ENCODE data around the gene CRYBG3.

CRYBG3 gene

DNA sequence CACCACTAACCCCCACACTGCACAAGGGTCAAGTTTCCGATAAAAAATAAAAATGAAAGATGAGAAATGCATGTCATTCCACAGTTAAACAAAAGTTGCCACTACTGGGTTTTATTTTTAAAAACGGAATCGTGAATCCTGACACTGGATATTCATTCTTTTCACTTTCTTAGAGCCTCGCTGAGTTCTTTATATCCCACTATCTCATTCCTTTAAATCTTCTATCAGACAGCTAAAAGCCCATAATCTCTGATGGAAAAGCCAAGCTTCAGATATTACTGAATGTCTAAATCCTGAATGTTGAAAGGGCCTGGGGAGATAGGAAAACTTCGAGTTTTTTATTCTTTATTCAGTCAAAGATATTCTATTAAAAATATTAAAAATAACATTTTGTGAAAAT is 138.7 kb downstream of the CRYBG3 start:
- DNase-seq (ENCODE audit: insufficient read length, low spot score), result no peak
- TF ChIP-seq TAF1 (IDR thresholded peaks at IDR 0.05; ENCODE audit: low read depth, low read length), result no peak
- no peak for TF ChIP-seq POLR2AphosphoS5 (IDR thresholded peaks at IDR 0.05; ENCODE audit: low read depth, low read length)
- TF ChIP-seq SPI1 (IDR thresholded peaks at IDR 0.05; ENCODE audit: low read depth, low read length), result no peak
- TF ChIP-seq POLR2A (IDR thresholded peaks at IDR 0.05; ENCODE audit: low read depth, low read length), result no peak
- TF ChIP-seq POU2F2 (IDR thresholded peaks at IDR 0.05; ENCODE audit: low read depth, low read length), result no peak
- TF ChIP-seq PAX5 (IDR thresholded peaks at IDR 0.05; ENCODE audit: insufficient read depth, low read length, severe bottlenecking), result no peak
- FAIRE-seq, result no peak

DNA sequence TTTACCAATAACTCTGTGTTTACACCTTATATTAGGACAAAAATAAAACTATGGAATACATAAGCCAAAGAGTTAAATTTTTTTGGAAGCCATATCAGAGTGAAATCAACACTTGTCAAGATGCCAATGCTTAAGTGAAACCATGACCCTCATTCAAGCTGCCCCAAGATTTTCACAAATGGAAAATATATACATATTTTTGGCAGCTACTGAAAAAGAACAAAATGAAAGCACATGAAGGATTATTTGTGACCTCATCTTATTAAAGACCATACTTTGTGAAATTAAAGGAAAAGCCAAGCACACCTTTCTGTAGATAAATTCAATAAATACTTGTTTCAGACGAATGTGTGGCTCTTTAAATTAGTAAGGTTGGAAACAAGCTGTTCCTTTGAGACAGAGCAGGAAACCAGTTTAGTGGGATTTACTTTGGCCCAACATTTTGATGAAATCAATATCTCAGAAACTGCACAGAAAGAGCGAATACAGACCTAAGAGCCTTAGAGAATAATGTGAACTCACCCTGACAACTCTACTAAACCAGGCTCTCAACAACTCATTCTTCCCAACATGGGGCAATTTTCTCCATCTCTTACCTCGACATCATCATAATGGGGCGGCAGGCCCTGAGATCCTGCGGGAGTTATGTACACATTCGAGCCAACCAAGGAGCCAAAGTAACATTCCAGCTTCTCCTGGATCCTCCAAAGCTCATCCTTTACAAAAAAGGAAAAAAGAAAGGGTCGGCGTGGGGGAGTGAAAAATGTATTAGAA is 139.4 kb downstream of the CRYBG3 start:
- peak; percentile 9 for FAIRE-seq
- no peak for TF ChIP-seq PAX5 (IDR thresholded peaks at IDR 0.05; ENCODE audit: insufficient read depth, low read length, severe bottlenecking)
- TF ChIP-seq SPI1 (IDR thresholded peaks at IDR 0.05; ENCODE audit: low read depth, low read length), result no peak
- TF ChIP-seq POLR2AphosphoS5 (IDR thresholded peaks at IDR 0.05; ENCODE audit: low read depth, low read length), result no peak
- no peak for TF ChIP-seq POU2F2 (IDR thresholded peaks at IDR 0.05; ENCODE audit: low read depth, low read length)
- no peak for TF ChIP-seq POLR2A (IDR thresholded peaks at IDR 0.05; ENCODE audit: low read depth, low read length)
- no peak for TF ChIP-seq TAF1 (IDR thresholded peaks at IDR 0.05; ENCODE audit: low read depth, low read length)

DNA sequence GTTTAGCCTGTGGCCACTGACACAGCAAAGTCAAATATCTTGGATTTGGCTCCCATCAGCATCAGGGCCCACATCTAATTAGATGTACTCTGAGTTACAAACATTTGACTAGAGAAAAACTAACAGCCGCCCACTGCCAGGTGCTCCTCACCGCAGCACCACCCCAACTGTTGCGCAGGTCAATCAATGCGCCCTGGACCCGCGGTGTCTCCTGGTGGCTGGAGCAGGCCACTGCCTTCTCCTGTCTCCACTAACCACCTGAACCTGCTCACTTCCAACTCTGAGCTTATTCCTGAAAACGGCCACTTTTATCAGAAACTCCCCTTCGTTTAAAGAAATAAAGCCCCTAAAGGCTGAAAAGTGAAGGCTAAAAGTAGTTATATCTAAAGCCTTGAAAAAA is 146.2 kb downstream of the CRYBG3 start:
- no peak for DNase-seq (ENCODE audit: insufficient read length, low spot score)
- no peak for TF ChIP-seq POLR2AphosphoS5 (IDR thresholded peaks at IDR 0.05; ENCODE audit: low read depth, low read length)
- no peak for TF ChIP-seq POU2F2 (IDR thresholded peaks at IDR 0.05; ENCODE audit: low read depth, low read length)
- TF ChIP-seq PAX5 (IDR thresholded peaks at IDR 0.05; ENCODE audit: insufficient read depth, low read length, severe bottlenecking), result no peak
- no peak for TF ChIP-seq TAF1 (IDR thresholded peaks at IDR 0.05; ENCODE audit: low read depth, low read length)
- no peak for TF ChIP-seq POLR2A (IDR thresholded peaks at IDR 0.05; ENCODE audit: low read depth, low read length)
- no peak for TF ChIP-seq SPI1 (IDR thresholded peaks at IDR 0.05; ENCODE audit: low read depth, low read length)
- FAIRE-seq, result no peak

More for the DNA sequence above, 139.4 kb downstream of the CRYBG3 start:
- DNase-seq (ENCODE audit: insufficient read length, low spot score), result no peak

DNA sequence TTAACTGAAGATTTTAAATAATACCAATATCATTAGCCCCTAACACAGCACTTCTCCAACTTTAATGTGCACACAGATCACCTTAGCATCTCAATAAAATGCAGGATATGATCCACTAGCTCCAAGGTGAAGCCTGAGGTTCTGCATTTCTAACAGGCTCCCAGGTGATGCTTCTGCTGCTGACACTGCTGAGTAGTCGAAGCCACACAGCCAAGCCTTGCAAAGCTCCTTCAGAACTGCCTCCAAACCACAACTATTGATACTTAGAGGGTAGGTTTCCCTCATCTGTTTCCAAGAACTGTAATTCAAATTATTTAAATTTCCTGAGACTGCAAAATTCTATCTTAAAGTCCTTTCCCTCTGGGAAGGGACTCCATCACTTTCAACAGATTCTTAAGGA is 146.6 kb downstream of the CRYBG3 start:
- TF ChIP-seq POLR2A (IDR thresholded peaks at IDR 0.05; ENCODE audit: low read depth, low read length) (no peak), TAF1 (IDR thresholded peaks at IDR 0.05; ENCODE audit: low read depth, low read length) (no peak), SPI1 (IDR thresholded peaks at IDR 0.05; ENCODE audit: low read depth, low read length) (no peak), PAX5 (IDR thresholded peaks at IDR 0.05; ENCODE audit: insufficient read depth, low read length, severe bottlenecking) (no peak), POU2F2 (IDR thresholded peaks at IDR 0.05; ENCODE audit: low read depth, low read length) (no peak), POLR2AphosphoS5 (IDR thresholded peaks at IDR 0.05; ENCODE audit: low read depth, low read length) (no peak)
- FAIRE-seq (no peak), DNase-seq (ENCODE audit: insufficient read length, low spot score) (no peak)

DNA sequence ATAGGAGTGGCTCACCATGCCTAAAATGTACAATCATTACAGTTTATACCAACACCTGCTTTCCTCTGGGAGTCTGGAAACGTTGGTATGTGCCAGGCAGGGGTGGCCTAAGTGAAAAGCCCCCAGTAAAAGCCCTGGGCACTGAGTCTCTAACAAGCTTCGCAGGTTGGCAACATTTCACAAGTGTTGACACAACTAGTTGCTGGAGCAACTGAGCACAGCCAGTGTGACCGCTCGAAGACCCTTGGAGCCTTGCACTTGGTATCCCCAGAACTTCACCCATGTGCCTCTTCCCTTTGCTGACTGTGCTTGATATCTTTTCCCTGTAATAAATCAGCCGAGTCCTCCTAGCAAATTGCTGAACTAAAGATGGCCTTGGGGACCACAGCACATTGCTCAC is 147.7 kb downstream of the CRYBG3 start:
- TF ChIP-seq POU2F2 (IDR thresholded peaks at IDR 0.05; ENCODE audit: low read depth, low read length), result no peak
- no peak for TF ChIP-seq POLR2A (IDR thresholded peaks at IDR 0.05; ENCODE audit: low read depth, low read length)
- FAIRE-seq, result no peak

DNA sequence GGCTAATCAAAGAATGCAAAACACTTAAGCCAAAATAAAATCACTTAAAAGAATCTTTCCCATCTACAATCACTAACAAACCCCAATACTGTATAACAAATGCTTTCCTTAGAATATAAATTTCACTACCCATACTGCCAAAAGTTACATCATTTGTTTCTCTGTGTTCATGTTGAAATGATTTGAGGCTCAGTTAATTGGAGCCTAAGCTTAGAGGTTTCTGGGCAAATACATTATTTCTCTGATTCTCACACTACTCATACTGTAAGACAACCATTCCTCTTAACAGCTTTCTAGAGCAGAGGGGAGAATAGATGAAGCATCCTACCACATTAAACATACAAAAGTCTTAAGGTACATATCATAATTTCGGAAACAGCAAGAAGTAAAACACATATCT is 148.3 kb downstream of the CRYBG3 start:
- TF ChIP-seq PAX5 (IDR thresholded peaks at IDR 0.05; ENCODE audit: insufficient read depth, low read length, severe bottlenecking), result no peak
- no peak for TF ChIP-seq POLR2A (IDR thresholded peaks at IDR 0.05; ENCODE audit: low read depth, low read length)
- TF ChIP-seq TAF1 (IDR thresholded peaks at IDR 0.05; ENCODE audit: low read depth, low read length), result no peak
- TF ChIP-seq POLR2AphosphoS5 (IDR thresholded peaks at IDR 0.05; ENCODE audit: low read depth, low read length), result no peak
- TF ChIP-seq POU2F2 (IDR thresholded peaks at IDR 0.05; ENCODE audit: low read depth, low read length), result no peak
- TF ChIP-seq SPI1 (IDR thresholded peaks at IDR 0.05; ENCODE audit: low read depth, low read length), result no peak
- FAIRE-seq (no peak), DNase-seq (ENCODE audit: insufficient read length, low spot score) (no peak)

More for the DNA sequence above, 147.7 kb downstream of the CRYBG3 start:
- DNase-seq (ENCODE audit: insufficient read length, low spot score), result no peak

DNA sequence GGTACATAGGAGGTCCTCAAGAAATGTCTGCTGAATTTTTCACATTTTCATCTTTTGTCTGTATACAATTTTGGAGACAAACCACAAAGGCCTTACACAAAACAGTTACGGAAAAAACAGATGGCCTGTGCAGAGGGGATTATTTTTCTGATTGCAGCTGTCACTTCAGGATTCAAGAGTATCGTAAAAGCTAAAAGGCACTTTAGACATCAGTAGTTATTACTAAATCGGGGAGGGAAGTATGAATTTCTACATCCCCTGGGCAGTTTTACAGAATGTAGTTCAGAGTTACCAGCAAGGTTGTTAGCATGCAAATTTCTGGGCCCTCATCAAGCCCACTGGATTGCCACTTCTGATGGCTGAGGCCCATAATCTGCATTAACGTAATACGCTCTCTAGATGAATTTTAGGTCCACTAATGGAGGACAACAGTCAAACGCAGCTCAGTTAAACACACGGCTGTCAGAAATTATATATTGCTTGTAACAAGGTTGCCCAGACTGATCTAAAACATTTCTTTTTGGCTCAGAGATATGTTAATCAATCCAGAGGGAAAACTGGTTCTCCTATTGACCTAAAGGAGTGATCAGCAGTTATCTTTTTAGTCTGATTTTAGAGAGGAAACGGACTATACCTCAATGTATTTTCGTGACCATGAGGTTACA is 149.3 kb downstream of the CRYBG3 start:
- DNase-seq (ENCODE audit: insufficient read length, low spot score) (no peak), FAIRE-seq (peak; percentile 65)
- TF ChIP-seq TAF1 (IDR thresholded peaks at IDR 0.05; ENCODE audit: low read depth, low read length) (no peak), POLR2AphosphoS5 (IDR thresholded peaks at IDR 0.05; ENCODE audit: low read depth, low read length) (no peak), SPI1 (IDR thresholded peaks at IDR 0.05; ENCODE audit: low read depth, low read length) (no peak), POLR2A (IDR thresholded peaks at IDR 0.05; ENCODE audit: low read depth, low read length) (no peak), PAX5 (IDR thresholded peaks at IDR 0.05; ENCODE audit: insufficient read depth, low read length, severe bottlenecking) (no peak), POU2F2 (IDR thresholded peaks at IDR 0.05; ENCODE audit: low read depth, low read length) (no peak)

DNA sequence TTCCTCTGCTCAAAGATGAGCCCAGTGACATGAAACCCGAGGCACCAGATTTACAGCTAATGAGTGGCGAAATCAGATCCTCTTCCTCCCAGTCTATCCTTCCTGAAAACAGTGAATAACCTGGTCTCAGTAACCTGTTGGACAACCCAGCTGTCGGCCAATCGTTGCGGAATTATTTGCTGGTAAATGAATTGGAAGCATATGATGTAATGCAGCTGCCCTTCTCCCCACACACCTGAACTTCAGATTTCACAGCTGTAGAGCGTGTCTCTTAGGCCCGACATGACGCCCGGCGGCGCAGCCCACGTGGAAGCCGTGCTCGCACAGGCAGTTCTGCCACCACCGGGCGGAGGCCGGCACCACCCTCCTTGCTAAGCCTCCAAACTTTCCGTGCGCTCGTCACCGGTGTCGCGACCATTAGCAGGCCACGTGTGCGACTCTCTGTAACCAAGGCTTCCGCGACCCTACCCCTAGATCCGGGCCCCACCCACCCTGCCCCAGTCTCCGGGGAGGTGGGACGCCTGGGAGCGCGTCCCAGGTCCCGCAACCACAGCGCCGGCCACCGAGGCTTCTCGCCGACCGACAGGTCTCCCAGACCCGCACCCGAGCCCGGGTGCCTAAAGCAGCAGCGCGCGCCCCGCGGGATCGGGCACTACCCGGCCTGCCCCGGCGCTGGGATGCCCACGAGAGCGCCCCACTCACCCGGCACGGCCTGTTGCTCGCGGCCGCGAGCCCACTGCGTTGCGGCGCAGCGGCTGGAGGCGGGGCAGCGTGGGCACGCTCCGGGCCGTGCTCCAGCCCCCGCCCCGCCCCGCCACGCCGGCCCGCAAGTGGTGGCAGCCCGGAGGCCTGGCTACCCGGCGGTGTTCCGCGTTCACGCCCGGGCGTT is 150.1 kb downstream of the CRYBG3 start, which contains the start of gene RIOX2:
TSS of gene RIOX2 (minus strand) at position 753 of the 889 bp plus-strand sequence. CDS start 4,838 bp downstream, outside the sequence.
- FAIRE-seq (peak; percentile 94), DNase-seq (ENCODE audit: insufficient read length, low spot score) (peak; percentile 74)
- TF ChIP-seq POU2F2 (IDR thresholded peaks at IDR 0.05; ENCODE audit: low read depth, low read length) (peak; percentile 14; the same call in 1 of the 2 replicates), POLR2A (IDR thresholded peaks at IDR 0.05; ENCODE audit: low read depth, low read length) (peak; percentile 40), POLR2AphosphoS5 (IDR thresholded peaks at IDR 0.05; ENCODE audit: low read depth, low read length) (peak; percentile 42; the same call in 1 of the 2 replicates), TAF1 (IDR thresholded peaks at IDR 0.05; ENCODE audit: low read depth, low read length) (peak; percentile 53), PAX5 (IDR thresholded peaks at IDR 0.05; ENCODE audit: insufficient read depth, low read length, severe bottlenecking) (no peak), SPI1 (IDR thresholded peaks at IDR 0.05; ENCODE audit: low read depth, low read length) (no peak)

Measured in GM12891 (cell line).